ENCODE data around the gene PDILT.
"Not testable (repeated sequence)": the region's sequence is repeated elsewhere in the genome, so short reads cannot be mapped to it uniquely, and the experiment has no call there.

The PDILT gene

GRCh38 chr16:20404637-20405036 is at the start of gene PDILT:
PDILT (minus strand) TSS chr16:20404737; CDS start chr16:20399300, 5,437 bp downstream.
- no peak for DNase-seq
- TF ChIP-seq GATA1 (IDR thresholded peaks at IDR 0.05; ENCODE audit: low read depth, low read length) (no peak), POLR2A (IDR thresholded peaks at IDR 0.05; ENCODE audit: low read length) (no peak)

- DNase-seq, result not testable (repeated sequence)
These were observed 49.1 kb upstream of the PDILT start for GRCh38 chr16:20453633-20454032.

- not testable (repeated sequence) for DNase-seq
These were observed 46.8 kb upstream of the PDILT start, which contains the start of gene ACSM2A for GRCh38 chr16:20451364-20451763. ACSM2A (plus strand) TSS chr16:20451521; CDS start chr16:20460115, 8,594 bp downstream.

- not testable (repeated sequence) for DNase-seq
These were observed 42.3 kb upstream of the PDILT start for GRCh38 chr16:20446652-20447393.

- DNase-seq, result not testable (repeated sequence)
These were observed 37.3 kb upstream of the PDILT start for GRCh38 chr16:20441859-20442258.

GRCh38 chr16:20441191-20441590 is 36.7 kb upstream of the PDILT start:
- TF ChIP-seq GATA1 (IDR thresholded peaks at IDR 0.05; ENCODE audit: low read depth, low read length) (no peak), POLR2A (IDR thresholded peaks at IDR 0.05; ENCODE audit: low read length) (no peak)
- no peak for DNase-seq

GRCh38 chr16:20440731-20441130 is 36.2 kb upstream of the PDILT start:
- DNase-seq, result not testable (repeated sequence)

- DNase-seq, result not testable (repeated sequence)
These were observed 35.3 kb upstream of the PDILT start for GRCh38 chr16:20439820-20440231.

- DNase-seq, result not testable (repeated sequence)
These were observed 34.4 kb upstream of the PDILT start for GRCh38 chr16:20438950-20439349.

GRCh38 chr16:20430948-20431347 is 26.4 kb upstream of the PDILT start:
- TF ChIP-seq GATA1 (IDR thresholded peaks at IDR 0.05; ENCODE audit: low read depth, low read length), result no peak
- TF ChIP-seq POLR2A (IDR thresholded peaks at IDR 0.05; ENCODE audit: low read length), result no peak
- no peak for DNase-seq

- DNase-seq, result not testable (repeated sequence)
These were observed 25.9 kb upstream of the PDILT start for GRCh38 chr16:20430480-20430879.

GRCh38 chr16:20429499-20429898 is 25.0 kb upstream of the PDILT start:
- DNase-seq, result not testable (repeated sequence)

- DNase-seq, result not testable (repeated sequence)
These were observed 22.9 kb upstream of the PDILT start for GRCh38 chr16:20427401-20427797.

- no peak for DNase-seq
- TF ChIP-seq GATA1 (IDR thresholded peaks at IDR 0.05; ENCODE audit: low read depth, low read length) (no peak), POLR2A (IDR thresholded peaks at IDR 0.05; ENCODE audit: low read length) (no peak)
These were observed 19.8 kb upstream of the PDILT start for GRCh38 chr16:20424129-20424866.

GRCh38 chr16:20423772-20424128 is 19.2 kb upstream of the PDILT start:
- not testable (repeated sequence) for DNase-seq

- not testable (repeated sequence) for DNase-seq
These were observed 17.2 kb upstream of the PDILT start for GRCh38 chr16:20421748-20422147.

- DNase-seq, result not testable (repeated sequence)
These were observed 14.6 kb upstream of the PDILT start for GRCh38 chr16:20419093-20419492.
